Measurements from ENCODE around the gene GADD45G. TPM values are rescaled to one million over a fixed set of nuclear protein-coding genes. Genes with fewer than 3 reads are reported as not detected.

GADD45G gene
- total RNA-seq, 2 experiments from 2014 or later, result not detected

DNA sequence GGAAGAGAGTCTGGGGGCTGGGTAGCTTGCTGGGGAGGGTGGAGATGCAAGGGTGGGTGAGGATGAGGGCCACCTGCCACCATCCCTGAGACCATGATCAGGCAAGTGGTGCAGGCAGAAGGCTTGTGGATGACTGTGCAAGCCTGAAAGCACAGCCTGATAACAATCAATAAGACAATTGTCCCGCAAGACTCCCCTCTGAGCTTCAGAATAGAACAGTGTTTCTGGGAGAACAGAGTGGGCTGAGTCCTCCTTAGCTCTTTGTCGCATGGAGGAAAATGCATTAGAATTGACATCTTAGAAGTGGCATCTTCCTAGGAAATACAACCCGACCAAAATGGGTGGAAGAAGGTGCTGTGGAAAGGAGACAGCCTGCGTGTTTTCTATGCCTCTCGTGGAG lies 6.6 kb downstream of the GADD45G start:
- no peak overlapping the region for H3K4me3 ChIP-seq (ENCODE audit: low read depth, low read length, poor library complexity, severe bottlenecking)
- no peak overlapping the region for H2AFZ ChIP-seq (ENCODE audit: low read length)
- no peak overlapping the region for H3K27ac ChIP-seq (ENCODE audit: low read depth, low read length, poor library complexity, severe bottlenecking)
- H4K20me1 ChIP-seq (ENCODE audit: insufficient read depth, low read length), result no peaks in the 10 kb centered on the region
- POLR2A ChIA-PET, result no interaction called here
- no TSS peak for BruUV-seq (replicated peaks)
- H3K9me3 ChIP-seq (ENCODE audit: low read length), result no peaks in the 10 kb centered on the region
- H3K4me2 ChIP-seq (ENCODE audit: low read length), result no peak overlapping the region
- H3K79me2 ChIP-seq (ENCODE audit: insufficient read depth, low read depth, low read length), result no peaks in the 10 kb centered on the region
- CTCF ChIA-PET (ENCODE audit: unreplicated experiment), result no interaction called here
- no peak for DNase-seq (ENCODE audit: low spot score)
- no peaks in the 10 kb centered on the region for H3K36me3 ChIP-seq (ENCODE audit: insufficient read depth, low read length)
- H3K4me1 ChIP-seq (ENCODE audit: insufficient read depth, low read length, poor library complexity, severe bottlenecking), result no peaks in the 10 kb centered on the region
- no peak for TF ChIP-seq EZH2phosphoT487 (IDR thresholded peaks at IDR 0.05; ENCODE audit: borderline replicate concordance, low read depth, low read length)
- TF ChIP-seq, protein P1, sequence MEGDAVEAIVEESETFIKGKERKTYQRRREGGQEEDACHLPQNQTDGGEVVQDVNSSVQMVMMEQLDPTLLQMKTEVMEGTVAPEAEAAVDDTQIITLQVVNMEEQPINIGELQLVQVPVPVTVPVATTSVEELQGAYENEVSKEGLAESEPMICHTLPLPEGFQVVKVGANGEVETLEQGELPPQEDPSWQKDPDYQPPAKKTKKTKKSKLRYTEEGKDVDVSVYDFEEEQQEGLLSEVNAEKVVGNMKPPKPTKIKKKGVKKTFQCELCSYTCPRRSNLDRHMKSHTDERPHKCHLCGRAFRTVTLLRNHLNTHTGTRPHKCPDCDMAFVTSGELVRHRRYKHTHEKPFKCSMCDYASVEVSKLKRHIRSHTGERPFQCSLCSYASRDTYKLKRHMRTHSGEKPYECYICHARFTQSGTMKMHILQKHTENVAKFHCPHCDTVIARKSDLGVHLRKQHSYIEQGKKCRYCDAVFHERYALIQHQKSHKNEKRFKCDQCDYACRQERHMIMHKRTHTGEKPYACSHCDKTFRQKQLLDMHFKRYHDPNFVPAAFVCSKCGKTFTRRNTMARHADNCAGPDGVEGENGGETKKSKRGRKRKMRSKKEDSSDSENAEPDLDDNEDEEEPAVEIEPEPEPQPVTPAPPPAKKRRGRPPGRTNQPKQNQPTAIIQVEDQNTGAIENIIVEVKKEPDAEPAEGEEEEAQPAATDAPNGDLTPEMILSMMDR (conservative IDR thresholded peaks at IDR 0.05; ENCODE audit: low read length), result no peak
- intact Hi-C loops (cut with micrococcal nuclease; ENCODE audit: unreplicated experiment), result no loop called here
- no peaks in the 10 kb centered on the region for H3K9me2 ChIP-seq (ENCODE audit: insufficient read depth, low read length)

DNA sequence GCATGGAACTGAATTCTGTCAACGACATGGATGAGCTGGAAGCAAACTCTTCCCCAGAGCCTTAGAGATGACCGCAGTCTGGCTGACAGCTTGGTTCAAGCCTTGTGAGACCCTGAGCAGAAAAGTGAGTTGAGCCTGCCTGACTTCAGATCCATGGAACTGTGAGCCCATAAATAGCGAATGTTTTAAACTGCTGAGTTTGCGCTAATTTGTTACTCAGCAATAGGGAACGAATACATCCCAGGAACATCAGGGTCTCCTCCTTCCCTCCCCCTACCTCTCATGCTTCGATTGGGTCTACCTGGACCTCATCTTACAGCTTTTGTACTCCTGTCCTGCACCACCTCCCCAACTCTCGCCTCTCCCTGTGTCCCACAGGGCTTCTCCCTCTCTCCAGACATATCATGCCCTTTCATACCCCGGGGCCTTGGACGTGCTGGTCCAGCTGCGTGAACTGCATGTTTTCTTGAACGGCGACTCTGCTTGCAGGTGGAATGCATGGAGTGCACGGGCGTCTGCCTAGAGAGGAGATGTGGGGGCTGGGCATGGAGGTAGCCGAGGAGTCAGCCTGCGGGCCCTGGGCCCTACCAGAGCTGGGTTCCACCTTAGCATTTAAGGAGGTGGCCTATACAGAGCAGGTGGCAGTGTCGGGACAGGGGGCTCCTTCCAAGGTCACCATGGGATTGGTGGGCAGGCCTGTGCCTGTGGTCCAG lies 7.9 kb downstream of the GADD45G start:
- no peak for DNase-seq (ENCODE audit: low spot score)
- Histone ChIP-seq H4K20me1 (ENCODE audit: insufficient read depth, low read length) (no peaks in the 10 kb centered on the region), H3K27ac (ENCODE audit: low read depth, low read length, poor library complexity, severe bottlenecking) (no peak overlapping the region), H2AFZ (ENCODE audit: low read length) (no peak overlapping the region), H3K9me2 (ENCODE audit: insufficient read depth, low read length) (no peaks in the 10 kb centered on the region), H3K9me3 (ENCODE audit: low read length) (no peaks in the 10 kb centered on the region), H3K4me1 (ENCODE audit: insufficient read depth, low read length, poor library complexity, severe bottlenecking) (no peaks in the 10 kb centered on the region), H3K79me2 (ENCODE audit: insufficient read depth, low read depth, low read length) (no peaks in the 10 kb centered on the region), H3K4me3 (ENCODE audit: low read depth, low read length, poor library complexity, severe bottlenecking) (no peak overlapping the region), H3K4me2 (ENCODE audit: low read length) (no peak overlapping the region), H3K36me3 (ENCODE audit: insufficient read depth, low read length) (no peaks in the 10 kb centered on the region)
- POLR2A ChIA-PET, result interaction anchor here (1.0 kb wide), 1 partner anchor 10 kb away, joined by 3 read pairs; no protein-coding TSS in a partner anchor
- CTCF ChIA-PET (ENCODE audit: unreplicated experiment), result no interaction called here
- no peak for TF ChIP-seq EZH2phosphoT487 (IDR thresholded peaks at IDR 0.05; ENCODE audit: borderline replicate concordance, low read depth, low read length)
- TF ChIP-seq, protein P1 (conservative IDR thresholded peaks at IDR 0.05; ENCODE audit: low read length), result no peak
- no TSS peak for BruUV-seq (replicated peaks)
- intact Hi-C loops (cut with micrococcal nuclease; ENCODE audit: unreplicated experiment), result no loop called here

All from OCI-LY7 (cell line).